Body of pancreas (tissue), 4 donors: ENCODE measurements around the gene CENPB.

Experiments used
- CTCF ChIP-seq, 7 experiments: fragments of 450-650 bp in 4 of 7; fragments of 200-600 bp in 3 of 7; sonication (generic) in 3 of 7; IDR thresholded peaks; one replicate each; pipeline ENCODE4 v1.5.1; 2016 to 2019; ENCODE audit warnings: antibody characterized with exemption in 7 of 7
- POLR2A ChIP-seq, 3 donors: fragments of 450-650 bp; IDR thresholded peaks; one replicate each; pipeline ENCODE4 v1.6.1; 2016; ENCODE audit warnings: antibody characterized with exemption in 3 of 3, mild to moderate bottlenecking in 2 of 3

GRCh38 chr20:3751675-3752385 lies 34.7 kb downstream of the CENPB start:
- peak in 1 of 3 donors; percentile 11 for TF ChIP-seq POLR2A (IDR thresholded peaks at IDR 0.05)
- no peak for TF ChIP-seq CTCF (IDR thresholded peaks at IDR 0.05)
